Vagina (tissue), 2 donors: ENCODE data around the gene ZNF536. TPM values are rescaled to one million over a fixed set of nuclear protein-coding genes. Genes with fewer than 3 reads are reported as not detected.

ENCODE experiments used
- DNase-seq, 2 donors: peaks; one replicate each; pipeline ENCODE4 v3.0.0-alpha.2; 2017; ENCODE audit errors: extremely low spot score in 2 of 2
- H3K27ac ChIP-seq: fragments of 200-600 bp; sonication (generic); one replicate; pipeline ENCODE4 v1.5.1; 2019
- H3K27me3 ChIP-seq: fragments of 200-600 bp; sonication (generic); one replicate; pipeline ENCODE4 v1.5.1; 2019
- H3K36me3 ChIP-seq, 2 donors: fragments of 200-600 bp; sonication (generic); one replicate each; pipeline ENCODE4 v1.5.1; 2017 to 2019
- H3K4me1 ChIP-seq: fragments of 200-600 bp; sonication (generic); one replicate; pipeline ENCODE4 v1.5.1; 2019
- H3K4me3 ChIP-seq, 2 donors: fragments of 200-600 bp; sonication (generic); 1 replicate in 1 of 2; 2 replicates in 1 of 2; pipeline ENCODE4 v1.5.1; 2016 to 2019
- H3K9me3 ChIP-seq: fragments of 200-600 bp; sonication (generic); one replicate; pipeline ENCODE4 v1.5.1; 2019
- POLR2A ChIP-seq, 2 donors: fragments of 450-650 bp; IDR thresholded peaks; one replicate each; pipeline ENCODE4 v1.6.1; 2017; ENCODE audit warnings: antibody characterized with exemption in 2 of 2, mild to moderate bottlenecking in 2 of 2, moderate library complexity in 2 of 2
- POLR2AphosphoS5 ChIP-seq, 2 donors: sonication (generic); formaldehyde crosslinking; IDR thresholded peaks; one replicate each; pipeline ENCODE4 v1.9.0; 2017; ENCODE audit warnings: antibody characterized with exemption in 2 of 2, mild to moderate bottlenecking in 2 of 2, low read depth in 1 of 2; ENCODE audit not compliant: insufficient read depth in 1 of 2
- intact Hi-C: fragments of 100-400 bp; cut with DNase I; formaldehyde crosslinking; loops from one replicate; pipeline ENCODE4 v1.15.1; 2023
- total RNA-seq: library from RNA; depleted of rRNA; stranded (reverse); fragments of >200 nt; gene quantifications from one replicate; pipeline ENCODE4 v1.2.3, GENCODE V29; 2016
- TF ChIP-seq, protein P1 (sequence below), 3 experiments: fragments of 450-650 bp in 2 of 3; fragments of 200-600 bp in 1 of 3; sonication (generic) in 1 of 3; IDR thresholded peaks; one replicate each; pipeline ENCODE4 v1.5.1; 2017 to 2019; ENCODE audit warnings: antibody characterized with exemption in 3 of 3, mild to moderate bottlenecking in 2 of 3, moderate library complexity in 2 of 3

ZNF536 gene
- total RNA-seq, 1 donor from 2014 or later = 2.5 TPM

- Histone ChIP-seq H3K27me3 (no peaks in the 10 kb centered on the region), H3K4me1 (peaks cover 11% of the 10 kb centered on the region), H3K9me3 (no peaks in the 10 kb centered on the region), H3K4me3 (no peak overlapping the region), H3K36me3 (no peaks in the 10 kb centered on the region), H3K27ac (no peak overlapping the region)
- no peak for DNase-seq
- intact Hi-C loops = no loop called here
- no peak for TF ChIP-seq POLR2AphosphoS5 (IDR thresholded peaks at IDR 0.05; ENCODE audit: insufficient read depth in 1 of 2, low read depth in 1 of 2)
- TF ChIP-seq, protein P1, sequence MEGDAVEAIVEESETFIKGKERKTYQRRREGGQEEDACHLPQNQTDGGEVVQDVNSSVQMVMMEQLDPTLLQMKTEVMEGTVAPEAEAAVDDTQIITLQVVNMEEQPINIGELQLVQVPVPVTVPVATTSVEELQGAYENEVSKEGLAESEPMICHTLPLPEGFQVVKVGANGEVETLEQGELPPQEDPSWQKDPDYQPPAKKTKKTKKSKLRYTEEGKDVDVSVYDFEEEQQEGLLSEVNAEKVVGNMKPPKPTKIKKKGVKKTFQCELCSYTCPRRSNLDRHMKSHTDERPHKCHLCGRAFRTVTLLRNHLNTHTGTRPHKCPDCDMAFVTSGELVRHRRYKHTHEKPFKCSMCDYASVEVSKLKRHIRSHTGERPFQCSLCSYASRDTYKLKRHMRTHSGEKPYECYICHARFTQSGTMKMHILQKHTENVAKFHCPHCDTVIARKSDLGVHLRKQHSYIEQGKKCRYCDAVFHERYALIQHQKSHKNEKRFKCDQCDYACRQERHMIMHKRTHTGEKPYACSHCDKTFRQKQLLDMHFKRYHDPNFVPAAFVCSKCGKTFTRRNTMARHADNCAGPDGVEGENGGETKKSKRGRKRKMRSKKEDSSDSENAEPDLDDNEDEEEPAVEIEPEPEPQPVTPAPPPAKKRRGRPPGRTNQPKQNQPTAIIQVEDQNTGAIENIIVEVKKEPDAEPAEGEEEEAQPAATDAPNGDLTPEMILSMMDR (IDR thresholded peaks at IDR 0.05) = no peak
- no peak for TF ChIP-seq POLR2A (IDR thresholded peaks at IDR 0.05)
Measured at GRCh38 chr19:30336290-30336689, 35.9 kb upstream of the ZNF536 start.

DNA sequence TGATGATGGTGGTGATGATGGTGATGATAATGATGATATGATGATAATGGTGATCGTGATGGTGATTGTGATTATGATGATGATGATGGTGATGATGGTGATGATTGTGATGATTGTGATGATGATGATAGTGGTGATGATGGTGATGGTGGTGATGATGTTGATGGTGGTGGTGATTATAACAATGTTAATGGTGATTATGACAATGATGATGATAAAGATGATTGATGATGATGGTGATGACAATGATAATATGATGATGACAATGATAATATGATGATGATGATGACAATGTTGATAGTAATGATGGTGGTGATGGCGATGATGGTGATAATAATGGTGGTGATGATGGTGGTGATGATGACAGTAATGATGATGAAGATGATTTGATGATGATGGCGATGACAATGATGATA, 34.1 kb upstream of the ZNF536 start:
- H3K9me3 ChIP-seq = no peaks in the 10 kb centered on the region
- intact Hi-C loops = no loop called here
- no peaks in the 10 kb centered on the region for H3K36me3 ChIP-seq
- no peak overlapping the region for H3K27ac ChIP-seq
- H3K4me1 ChIP-seq = peaks cover 11% of the 10 kb centered on the region
- no peaks in the 10 kb centered on the region for H3K27me3 ChIP-seq
- H3K4me3 ChIP-seq = no peak overlapping the region
- DNase-seq = no peak
- TF ChIP-seq POLR2AphosphoS5 (IDR thresholded peaks at IDR 0.05; ENCODE audit: insufficient read depth in 1 of 2, low read depth in 1 of 2) = no peak
- no peak for TF ChIP-seq POLR2A (IDR thresholded peaks at IDR 0.05)
- TF ChIP-seq, protein P1 (IDR thresholded peaks at IDR 0.05) = no peak

- Histone ChIP-seq H3K4me3 (no peak overlapping the region), H3K27me3 (no peaks in the 10 kb centered on the region), H3K36me3 (no peaks in the 10 kb centered on the region), H3K4me1 (peaks cover 11% of the 10 kb centered on the region), H3K27ac (no peak overlapping the region), H3K9me3 (no peaks in the 10 kb centered on the region)
- DNase-seq = no peak
- TF ChIP-seq, protein P1 (IDR thresholded peaks at IDR 0.05) = no peak
- TF ChIP-seq POLR2AphosphoS5 (IDR thresholded peaks at IDR 0.05; ENCODE audit: insufficient read depth in 1 of 2, low read depth in 1 of 2) = no peak
- TF ChIP-seq POLR2A (IDR thresholded peaks at IDR 0.05) = no peak
- intact Hi-C loops = no loop called here
Measured at GRCh38 chr19:30338878-30339623, 33.1 kb upstream of the ZNF536 start.

GRCh38 chr19:30339624-30340525, 32.3 kb upstream of the ZNF536 start:
- intact Hi-C loops = no loop called here
- no peak overlapping the region for H3K27ac ChIP-seq
- DNase-seq = no peak
- H3K36me3 ChIP-seq = no peaks in the 10 kb centered on the region
- TF ChIP-seq POLR2A (IDR thresholded peaks at IDR 0.05) = no peak
- TF ChIP-seq, protein P1 (IDR thresholded peaks at IDR 0.05) = no peak
- no peak for TF ChIP-seq POLR2AphosphoS5 (IDR thresholded peaks at IDR 0.05; ENCODE audit: insufficient read depth in 1 of 2, low read depth in 1 of 2)
- H3K4me3 ChIP-seq = no peak overlapping the region
- peaks cover 11% of the 10 kb centered on the region for H3K4me1 ChIP-seq
- no peaks in the 10 kb centered on the region for H3K9me3 ChIP-seq
- no peaks in the 10 kb centered on the region for H3K27me3 ChIP-seq
